Left lung (tissue), 10 donors: ENCODE results near the gene VEGFA. TPM values are rescaled to one million over a fixed set of nuclear protein-coding genes. Genes with fewer than 3 reads are reported as not detected.

Experiments used
- ATAC-seq: fragments of 200-7000 bp; cut with Tn5 transposase; one replicate; pipeline ENCODE4 v1.9.1; 2020; ENCODE audit warnings: moderate library complexity
- DNase-seq, 4 donors: peaks; one replicate each; pipeline ENCODE4 v3.0.0-alpha.2; 2013 to 2020
- H3K27ac ChIP-seq, 2 donors: fragments of 200-600 bp; sonication (generic) in 1 of 2; one replicate each; pipeline versions ENCODE4 v1.5.0 to v1.8.0; 2020 to 2021
- H3K27me3 ChIP-seq, 2 donors: fragments of 200-600 bp; sonication (generic) in 1 of 2; one replicate each; pipeline versions ENCODE4 v1.5.0 to v1.8.0; 2020 to 2021
- H3K36me3 ChIP-seq, 2 donors: fragments of 200-600 bp; sonication (generic) in 1 of 2; one replicate each; pipeline versions ENCODE4 v1.5.0 to v1.8.0; 2020 to 2021
- H3K4me1 ChIP-seq, 2 donors: fragments of 200-600 bp; one replicate each; pipeline ENCODE4 v1.8.0; 2021
- H3K4me3 ChIP-seq, 2 donors: fragments of 200-600 bp; sonication (generic) in 1 of 2; one replicate each; pipeline versions ENCODE4 v1.5.0 to v1.8.0; 2020 to 2021; ENCODE audit warnings: mild to moderate bottlenecking in 1 of 2
- H3K9me3 ChIP-seq, 2 donors: fragments of 200-600 bp; sonication (generic) in 1 of 2; one replicate each; pipeline versions ENCODE4 v1.5.0 to v1.8.0; 2020 to 2021
- CTCF ChIP-seq, 2 donors: fragments of 200-600 bp; sonication (generic) in 1 of 2; IDR thresholded peaks; one replicate each; pipeline versions ENCODE4 v1.5.0 to v1.8.0; 2021; ENCODE audit warnings: antibody characterized with exemption in 2 of 2
- intact Hi-C, 2 donors: fragments of 100-400 bp; cut with DNase I; formaldehyde crosslinking; loops; one replicate each; pipeline versions ENCODE4 v1.11.2 to v1.14.2; 2022
- polyA plus RNA-seq, 6 donors: library from polyadenylated mRNA; unstranded; fragments of 120-200 nt; gene quantifications; one replicate each; pipeline ENCODE4 v1.2.1, GENCODE V29; 2013; ENCODE audit not compliant: insufficient read length in 6 of 6
- total RNA-seq, 2 donors: library from RNA; stranded (reverse); fragmentation: NEBNext Ultra II Directional; extraction: Animal tissue kit (Norgen Biotek cat#: 25700); gene quantifications; one replicate each; pipeline ENCODE4 v1.2.1, GENCODE V29; 2021
- donor health status: DM: no; HTN: yes; CAD: no.
- donor health status: DM: no; HTN: no; CAD: no.

The VEGFA gene
- total and polyA plus RNA-seq, 8 donors = 147 to 349 (median 288) TPM

DNA sequence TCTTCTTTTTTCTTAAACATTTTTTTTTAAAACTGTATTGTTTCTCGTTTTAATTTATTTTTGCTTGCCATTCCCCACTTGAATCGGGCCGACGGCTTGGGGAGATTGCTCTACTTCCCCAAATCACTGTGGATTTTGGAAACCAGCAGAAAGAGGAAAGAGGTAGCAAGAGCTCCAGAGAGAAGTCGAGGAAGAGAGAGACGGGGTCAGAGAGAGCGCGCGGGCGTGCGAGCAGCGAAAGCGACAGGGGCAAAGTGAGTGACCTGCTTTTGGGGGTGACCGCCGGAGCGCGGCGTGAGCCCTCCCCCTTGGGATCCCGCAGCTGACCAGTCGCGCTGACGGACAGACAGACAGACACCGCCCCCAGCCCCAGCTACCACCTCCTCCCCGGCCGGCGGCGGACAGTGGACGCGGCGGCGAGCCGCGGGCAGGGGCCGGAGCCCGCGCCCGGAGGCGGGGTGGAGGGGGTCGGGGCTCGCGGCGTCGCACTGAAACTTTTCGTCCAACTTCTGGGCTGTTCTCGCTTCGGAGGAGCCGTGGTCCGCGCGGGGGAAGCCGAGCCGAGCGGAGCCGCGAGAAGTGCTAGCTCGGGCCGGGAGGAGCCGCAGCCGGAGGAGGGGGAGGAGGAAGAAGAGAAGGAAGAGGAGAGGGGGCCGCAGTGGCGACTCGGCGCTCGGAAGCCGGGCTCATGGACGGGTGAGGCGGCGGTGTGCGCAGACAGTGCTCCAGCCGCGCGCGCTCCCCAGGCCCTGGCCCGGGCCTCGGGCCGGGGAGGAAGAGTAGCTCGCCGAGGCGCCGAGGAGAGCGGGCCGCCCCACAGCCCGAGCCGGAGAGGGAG is 580 bp downstream of the VEGFA start:
- H3K27me3 ChIP-seq = no peaks in the 10 kb centered on the region
- H3K36me3 ChIP-seq = peaks cover 0 to 5% of the 10 kb centered on the region in 2 donors
- H3K4me1 ChIP-seq = peaks cover 20 to 51% of the 10 kb centered on the region in 2 donors
- no peak for TF ChIP-seq CTCF (IDR thresholded peaks at IDR 0.05)
- DNase-seq (peak in 3 of 4 donors; percentile 54 to 94 (median 82)), ATAC-seq (peak; percentile 26)
- H3K27ac ChIP-seq = peak overlapping the region; percentile 92 to 96
- no peaks in the 10 kb centered on the region for H3K9me3 ChIP-seq
- H3K4me3 ChIP-seq = peak overlapping the region; percentile 83 to 93
- intact Hi-C loops = loop anchor here in 1 of 2 donors (5.0 kb wide), 1 partner anchor 103 kb away; no protein-coding TSS in a partner anchor

- H3K4me3 ChIP-seq = peak overlapping the region; percentile 83 to 93
- intact Hi-C loops = loop anchor here in 1 of 2 donors (5.0 kb wide), 1 partner anchor 104 kb away; no protein-coding TSS in a partner anchor
- H3K27ac ChIP-seq = peak overlapping the region; percentile 92 to 96
- no peak for TF ChIP-seq CTCF (IDR thresholded peaks at IDR 0.05)
- no peaks in the 10 kb centered on the region for H3K9me3 ChIP-seq
- H3K36me3 ChIP-seq = peaks cover 0 to 12% of the 10 kb centered on the region in 2 donors
- peak; percentile 24 for ATAC-seq
- peaks cover 20 to 57% of the 10 kb centered on the region in 2 donors for H3K4me1 ChIP-seq
- DNase-seq = peak; percentile 35 to 93 (median 78)
- H3K27me3 ChIP-seq = no peaks in the 10 kb centered on the region
Measured at GRCh38 chr6:43771210-43771857, 1.3 kb downstream of the VEGFA start.

DNA sequence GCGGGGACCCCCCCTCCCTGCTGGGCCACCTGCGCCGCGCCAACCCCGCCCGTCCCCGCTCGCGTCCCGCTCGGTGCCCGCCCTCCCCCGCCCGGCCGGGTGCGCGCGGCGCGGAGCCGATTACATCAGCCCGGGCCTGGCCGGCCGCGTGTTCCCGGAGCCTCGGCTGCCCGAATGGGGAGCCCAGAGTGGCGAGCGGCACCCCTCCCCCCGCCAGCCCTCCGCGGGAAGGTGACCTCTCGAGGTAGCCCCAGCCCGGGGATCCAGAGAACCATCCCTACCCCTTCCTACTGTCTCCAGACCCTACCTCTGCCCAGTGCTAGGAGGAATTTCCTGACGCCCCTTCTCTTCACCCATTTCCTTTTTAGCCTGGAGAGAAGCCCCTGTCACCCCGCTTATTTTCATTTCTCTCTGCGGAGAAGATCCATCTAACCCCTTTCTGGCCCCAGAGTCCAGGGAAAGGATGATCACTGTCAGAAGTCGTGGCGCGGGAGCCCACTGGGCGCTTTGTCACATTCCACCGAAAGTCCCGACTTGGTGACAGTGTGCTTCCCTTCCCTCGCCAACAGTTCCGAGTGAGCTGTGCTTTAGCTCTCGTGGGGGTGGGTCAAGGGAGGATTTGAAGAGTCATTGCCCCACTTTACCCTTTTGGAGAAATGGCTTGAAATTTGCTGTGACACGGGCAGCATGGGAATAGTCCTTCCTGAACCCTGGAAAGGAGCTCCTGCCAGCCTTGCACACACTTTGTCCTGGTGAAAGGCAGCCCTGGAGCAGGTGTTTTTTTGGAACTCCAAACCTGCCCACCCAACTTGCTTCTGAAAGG is 2.1 kb downstream of the VEGFA start:
- Histone ChIP-seq H3K36me3 (peaks cover 0 to 19% of the 10 kb centered on the region in 2 donors), H3K27me3 (no peaks in the 10 kb centered on the region), H3K4me3 (peak overlapping the region; percentile 83 to 93), H3K9me3 (no peaks in the 10 kb centered on the region), H3K4me1 (peaks cover 20 to 61% of the 10 kb centered on the region in 2 donors), H3K27ac (peak overlapping the region; percentile 92 to 96)
- ATAC-seq (peak; percentile 25), DNase-seq (peak in 3 of 4 donors; percentile 55 to 95 (median 73))
- intact Hi-C loops = loop anchor here in 1 of 2 donors (5.0 kb wide), 1 partner anchor 105 kb away; no protein-coding TSS in a partner anchor
- TF ChIP-seq CTCF (IDR thresholded peaks at IDR 0.05) = no peak

- intact Hi-C loops = loop anchor here in 1 of 2 donors (5.0 kb wide), 1 partner anchor 105 kb away; no protein-coding TSS in a partner anchor
- Histone ChIP-seq H3K4me3 (peak overlapping the region; percentile 83 to 93), H3K9me3 (no peaks in the 10 kb centered on the region), H3K27me3 (no peaks in the 10 kb centered on the region), H3K27ac (peak overlapping the region; percentile 92 to 96), H3K4me1 (peaks cover 20 to 61% of the 10 kb centered on the region in 2 donors), H3K36me3 (peaks cover 0 to 25% of the 10 kb centered on the region in 2 donors)
- no peak for ATAC-seq
- peak in 1 of 4 donors; percentile 69 for DNase-seq
- TF ChIP-seq CTCF (IDR thresholded peaks at IDR 0.05) = no peak
Measured at GRCh38 chr6:43772681-43773049, 2.7 kb downstream of the VEGFA start.
